GM12891 (cell line): ENCODE measurements around the gene ATP6V0C.

Experiments used
- POLR2A ChIP-seq: IDR thresholded peaks from 2 replicates; pipeline ENCODE4 v1.6.1; 2011; ENCODE audit warnings: low read depth, low read length, control low read depth
- POLR2AphosphoS5 ChIP-seq: IDR thresholded peaks from 2 replicates; pipeline ENCODE4 v1.6.1; 2011; ENCODE audit warnings: low read depth, low read length, control low read depth
- POU2F2 ChIP-seq: IDR thresholded peaks from 2 replicates; pipeline ENCODE4 v1.6.1; 2011; ENCODE audit warnings: low read depth, mild to moderate bottlenecking, control low read depth, low read length, moderate library complexity
- SPI1 ChIP-seq: IDR thresholded peaks from 2 replicates; pipeline ENCODE4 v1.6.1; 2011; ENCODE audit warnings: low read depth, low read length, control low read depth

DNA sequence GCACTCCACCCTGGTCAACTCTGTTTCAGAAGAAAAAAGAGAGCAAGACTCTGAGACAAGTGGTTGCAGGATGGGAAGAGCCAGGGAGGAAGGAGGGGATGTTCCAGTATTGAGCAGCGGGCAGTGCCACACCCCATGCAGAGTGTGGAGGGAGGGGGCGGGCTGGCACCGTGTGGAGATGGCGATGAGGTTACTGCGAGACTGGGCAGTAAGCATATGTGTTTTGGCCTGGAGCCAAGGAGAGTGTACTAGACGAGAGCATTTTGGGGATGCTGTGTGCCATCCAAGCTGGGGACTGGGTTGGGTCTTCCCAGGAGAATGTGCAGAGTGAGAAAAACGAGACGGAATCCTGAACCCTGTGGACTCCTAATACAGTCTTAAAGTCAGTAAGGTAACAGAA lies 35.5 kb upstream of the ATP6V0C start:
- TF ChIP-seq SPI1 (no peak), POLR2A (no peak), POLR2AphosphoS5 (no peak), POU2F2 (no peak)
